ENCODE data around the gene TMEM45A.

GRCh38 chr3:100570811-100571210 is 78.4 kb downstream of the TMEM45A start:
- TF ChIP-seq CTCF (IDR thresholded peaks at IDR 0.05): no peak
- no peak for TF ChIP-seq POLR2A (IDR thresholded peaks at IDR 0.05)

All from suprapubic skin (tissue), 3 donors.